HEK293 (cell line): ENCODE measurements around the gene SLC39A12.
A peak's percentile ranks its signal among the peaks of the same experiment; 100 is the strongest.

Experiments used
- CTCF ChIA-PET: fragments of 350-600 bp; formaldehyde crosslinking; extraction: SDS; loops from one replicate; lab custom pipeline; 2021; ENCODE audit warnings: antibody characterized with exemption; lab: Yijun Ruan, JAX
- POLR2A ChIA-PET: fragments of 300-600 bp; formaldehyde crosslinking; extraction: SDS; loops from one replicate; lab custom pipeline; 2020; ENCODE audit warnings: antibody characterized with exemption, inconsistent platforms; lab: Yijun Ruan, JAX
- H3K27ac ChIP-seq: fragments of 200-500 bp; sonication (Bioruptor generic); 2 replicates; pipeline ENCODE4 v1.5.1; 2014; ENCODE audit warnings: low read depth, low read length, control low read depth, inconsistent platforms; ENCODE audit errors: extremely low read depth
- H3K36me3 ChIP-seq, 2 experiments: fragments of 200-500 bp in 1 of 2; sonication (Bioruptor generic) in 1 of 2; 1 replicate in 1 of 2; 2 replicates in 1 of 2; pipeline ENCODE4 v1.5.1; 2014 to 2017; ENCODE audit warnings: inconsistent platforms in 2 of 2, low read length in 2 of 2; ENCODE audit not compliant: control insufficient read depth in 2 of 2, insufficient read depth in 1 of 2
- H3K4me1 ChIP-seq: fragments of 200-500 bp; sonication (Bioruptor generic); 2 replicates; pipeline ENCODE4 v1.5.1; 2014; ENCODE audit warnings: mild to moderate bottlenecking, low read length, inconsistent platforms; ENCODE audit not compliant: control insufficient read depth, insufficient read depth
- H3K4me3 ChIP-seq: 2 replicates; pipeline ENCODE4 v1.5.1; 2011; ENCODE audit warnings: low read depth, mild to moderate bottlenecking, control low read depth, low read length, moderate library complexity
- H3K9me3 ChIP-seq: fragments of 200-500 bp; sonication (Bioruptor generic); 2 replicates; pipeline ENCODE4 v1.5.1; 2014; ENCODE audit warnings: low read depth, low read length, inconsistent platforms; ENCODE audit not compliant: control insufficient read depth, insufficient read depth
- GLI4 ChIP-seq: fragments of 450-650 bp; formaldehyde crosslinking; IDR thresholded peaks from 2 replicates; pipeline ENCODE4 v1.5.1; 2016; ENCODE audit warnings: missing biosample characterization, missing genetic modification characterization
- HOXD13 ChIP-seq: sonication (generic); formaldehyde crosslinking; IDR thresholded peaks from 2 replicates; pipeline ENCODE4 v1.8.0; 2022; ENCODE audit warnings: missing genetic modification reagents, borderline replicate concordance
- ZFP69B ChIP-seq: fragments of 450-650 bp; formaldehyde crosslinking; IDR thresholded peaks from 2 replicates; pipeline ENCODE4 v1.5.1; 2016; ENCODE audit warnings: missing biosample characterization, missing genetic modification characterization
- ZNF2 ChIP-seq: fragments of 450-650 bp; formaldehyde crosslinking; IDR thresholded peaks from 2 replicates; pipeline ENCODE4 v1.5.1; 2016; ENCODE audit warnings: missing biosample characterization, missing genetic modification characterization
- ZNF274 ChIP-seq, 2 experiments: fragments of 200-500 bp in 1 of 2; fragments of 450-650 bp in 1 of 2; sonication (Bioruptor generic) in 1 of 2; formaldehyde crosslinking in 1 of 2; IDR thresholded peaks; 2 replicates each; pipeline versions ENCODE4 v1.5.1 to v1.6.1; 2014 to 2016; ENCODE audit warnings: borderline replicate concordance in 1 of 2, inconsistent platforms in 1 of 2, low read length in 1 of 2, missing biosample characterization in 1 of 2, missing genetic modification characterization in 1 of 2
- ZNF654 ChIP-seq: fragments of 450-650 bp; formaldehyde crosslinking; IDR thresholded peaks from 2 replicates; pipeline ENCODE4 v1.5.1; 2016; ENCODE audit warnings: low read depth, missing biosample characterization, missing genetic modification characterization
- ZNF777 ChIP-seq: fragments of 450-650 bp; formaldehyde crosslinking; IDR thresholded peaks from 2 replicates; pipeline ENCODE4 v1.5.1; 2017; ENCODE audit warnings: missing biosample characterization, missing genetic modification characterization, borderline replicate concordance
- ZNF792 ChIP-seq: fragments of 450-650 bp; formaldehyde crosslinking; IDR thresholded peaks from 2 replicates; pipeline ENCODE4 v1.5.1; 2016; ENCODE audit warnings: missing biosample characterization, missing genetic modification characterization
- ZNF830 ChIP-seq: fragments of 450-650 bp; IDR thresholded peaks from 2 replicates; pipeline ENCODE4 v1.5.0; 2018; ENCODE audit warnings: missing biosample characterization, missing genetic modification characterization, low read depth, mild to moderate bottlenecking, moderate library complexity
- TF ChIP-seq, protein P1 (sequence below): fragments of 450-650 bp; formaldehyde crosslinking; IDR thresholded peaks from 2 replicates; pipeline ENCODE4 v1.5.1; 2016; ENCODE audit warnings: missing biosample characterization, missing genetic modification characterization
- TF ChIP-seq, protein P2 (sequence below): fragments of 450-650 bp; formaldehyde crosslinking; IDR thresholded peaks from 2 replicates; pipeline ENCODE4 v1.5.1; 2016; ENCODE audit warnings: missing biosample characterization, missing genetic modification characterization

The SLC39A12 gene

DNA sequence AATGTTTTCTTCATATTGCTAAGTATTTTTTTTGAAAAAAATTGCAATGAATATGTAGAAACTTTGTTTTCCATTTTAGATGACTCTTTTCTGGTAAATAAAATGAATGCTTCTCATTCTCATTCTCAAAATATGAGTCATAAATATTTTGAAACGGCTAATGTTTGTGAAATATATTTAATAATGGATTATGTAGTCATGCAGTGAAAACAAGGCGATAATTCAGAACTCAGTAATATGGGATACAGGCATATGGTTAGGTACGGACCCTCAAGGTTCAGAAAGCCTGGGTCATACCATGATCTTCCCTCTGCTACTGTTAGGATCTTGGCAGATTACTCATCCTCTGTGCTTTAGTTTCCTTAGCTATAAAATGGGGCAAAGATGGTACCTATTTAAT lies 46.2 kb upstream of the SLC39A12 start (continued):
- TF ChIP-seq, protein P1, sequence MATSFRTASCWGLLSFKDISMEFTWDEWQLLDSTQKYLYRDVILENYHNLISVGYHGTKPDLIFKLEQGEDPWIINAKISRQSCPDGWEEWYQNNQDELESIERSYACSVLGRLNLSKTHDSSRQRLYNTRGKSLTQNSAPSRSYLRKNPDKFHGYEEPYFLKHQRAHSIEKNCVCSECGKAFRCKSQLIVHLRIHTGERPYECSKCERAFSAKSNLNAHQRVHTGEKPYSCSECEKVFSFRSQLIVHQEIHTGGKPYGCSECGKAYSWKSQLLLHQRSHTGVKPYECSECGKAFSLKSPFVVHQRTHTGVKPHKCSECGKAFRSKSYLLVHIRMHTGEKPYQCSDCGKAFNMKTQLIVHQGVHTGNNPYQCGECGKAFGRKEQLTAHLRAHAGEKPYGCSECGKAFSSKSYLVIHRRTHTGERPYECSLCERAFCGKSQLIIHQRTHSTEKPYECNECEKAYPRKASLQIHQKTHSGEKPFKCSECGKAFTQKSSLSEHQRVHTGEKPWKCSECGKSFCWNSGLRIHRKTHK (tag by site-specific recombination), result no peak
- TF ChIP-seq ZNF830 (tag by site-specific recombination) (no peak), GLI4 (tag by site-specific recombination) (no peak), HOXD13 (CRISPR knock-in tag) (no peak), ZFP69B (tag by site-specific recombination) (no peak)

DNA sequence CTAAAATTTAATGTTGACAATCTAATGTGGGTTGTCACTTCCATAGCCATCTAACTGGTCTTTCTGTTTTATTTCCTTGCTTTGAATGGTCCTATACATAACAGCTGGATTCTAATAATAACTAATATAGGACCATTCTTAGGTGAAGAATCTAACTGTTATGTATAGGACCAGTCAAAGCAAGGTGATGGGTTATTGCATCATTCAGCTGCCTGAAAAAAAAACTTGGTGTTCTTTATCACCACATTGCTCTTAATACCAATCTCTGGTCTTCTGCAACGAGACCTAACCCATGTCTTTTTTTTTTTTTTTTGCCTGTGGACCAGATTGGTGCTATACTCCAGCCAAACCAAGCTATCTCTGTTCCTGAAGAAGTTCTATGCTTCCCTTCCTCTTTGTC lies 45.7 kb upstream of the SLC39A12 start:
- no peak overlapping the region for H3K4me3 ChIP-seq
- H3K4me1 ChIP-seq, result no peaks in the 10 kb centered on the region
- no peaks in the 10 kb centered on the region for H3K9me3 ChIP-seq
- ChIA-PET CTCF (interaction anchor here (0.6 to 2.6 kb wide), 5 partner anchors 9 to 530 kb away, joined by 3 to 8 read pairs (median 4); no protein-coding TSS in a partner anchor), POLR2A (no interaction called here)
- TF ChIP-seq, protein P2, sequence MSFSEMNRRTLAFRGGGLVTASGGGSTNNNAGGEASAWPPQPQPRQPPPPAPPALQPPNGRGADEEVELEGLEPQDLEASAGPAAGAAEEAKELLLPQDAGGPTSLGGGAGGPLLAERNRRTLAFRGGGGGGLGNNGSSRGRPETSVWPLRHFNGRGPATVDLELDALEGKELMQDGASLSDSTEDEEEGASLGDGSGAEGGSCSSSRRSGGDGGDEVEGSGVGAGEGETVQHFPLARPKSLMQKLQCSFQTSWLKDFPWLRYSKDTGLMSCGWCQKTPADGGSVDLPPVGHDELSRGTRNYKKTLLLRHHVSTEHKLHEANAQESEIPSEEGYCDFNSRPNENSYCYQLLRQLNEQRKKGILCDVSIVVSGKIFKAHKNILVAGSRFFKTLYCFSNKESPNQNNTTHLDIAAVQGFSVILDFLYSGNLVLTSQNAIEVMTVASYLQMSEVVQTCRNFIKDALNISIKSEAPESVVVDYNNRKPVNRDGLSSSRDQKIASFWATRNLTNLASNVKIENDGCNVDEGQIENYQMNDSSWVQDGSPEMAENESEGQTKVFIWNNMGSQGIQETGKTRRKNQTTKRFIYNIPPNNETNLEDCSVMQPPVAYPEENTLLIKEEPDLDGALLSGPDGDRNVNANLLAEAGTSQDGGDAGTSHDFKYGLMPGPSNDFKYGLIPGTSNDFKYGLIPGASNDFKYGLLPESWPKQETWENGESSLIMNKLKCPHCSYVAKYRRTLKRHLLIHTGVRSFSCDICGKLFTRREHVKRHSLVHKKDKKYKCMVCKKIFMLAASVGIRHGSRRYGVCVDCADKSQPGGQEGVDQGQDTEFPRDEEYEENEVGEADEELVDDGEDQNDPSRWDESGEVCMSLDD (tag by site-specific recombination), result no peak
- no peak for TF ChIP-seq ZNF274 (IDR thresholded peaks at IDR 0.05; ENCODE audit: low read length)
- TF ChIP-seq ZNF274 (tag by site-specific recombination; IDR thresholded peaks at IDR 0.05; ENCODE audit: borderline replicate concordance), result no peak
- no peaks in the 10 kb centered on the region for H3K36me3 ChIP-seq
- no peak overlapping the region for H3K27ac ChIP-seq

DNA sequence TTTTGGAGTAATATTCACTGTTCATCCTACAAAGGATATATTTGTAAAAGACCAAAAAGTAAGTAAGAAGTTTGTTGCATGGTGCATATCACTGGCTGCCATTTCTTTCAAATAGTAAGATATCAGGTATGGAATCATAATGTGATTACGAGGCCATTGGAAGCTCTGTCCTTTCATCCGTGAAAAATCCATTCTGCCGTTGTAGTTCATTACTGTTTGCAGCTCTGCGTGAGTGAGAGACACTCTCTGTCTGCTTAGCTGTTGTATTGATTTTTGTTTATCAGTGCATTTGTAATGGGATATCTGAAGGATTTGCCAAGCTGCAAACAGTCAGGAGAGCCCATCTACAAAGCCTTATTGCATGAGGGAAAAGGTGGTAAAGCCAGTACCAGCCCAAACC lies 44.1 kb upstream of the SLC39A12 start:
- Histone ChIP-seq H3K4me3 (no peak overlapping the region), H3K36me3 (no peaks in the 10 kb centered on the region), H3K4me1 (no peaks in the 10 kb centered on the region), H3K9me3 (no peaks in the 10 kb centered on the region), H3K27ac (no peak overlapping the region)
- CTCF ChIA-PET, result interaction anchor here (0.5 to 1.7 kb wide), 3 partner anchors 33 to 350 kb away, joined by 3 to 8 read pairs (median 4); no protein-coding TSS in a partner anchor
- no peak for TF ChIP-seq ZNF777
- POLR2A ChIA-PET, result no interaction called here

DNA sequence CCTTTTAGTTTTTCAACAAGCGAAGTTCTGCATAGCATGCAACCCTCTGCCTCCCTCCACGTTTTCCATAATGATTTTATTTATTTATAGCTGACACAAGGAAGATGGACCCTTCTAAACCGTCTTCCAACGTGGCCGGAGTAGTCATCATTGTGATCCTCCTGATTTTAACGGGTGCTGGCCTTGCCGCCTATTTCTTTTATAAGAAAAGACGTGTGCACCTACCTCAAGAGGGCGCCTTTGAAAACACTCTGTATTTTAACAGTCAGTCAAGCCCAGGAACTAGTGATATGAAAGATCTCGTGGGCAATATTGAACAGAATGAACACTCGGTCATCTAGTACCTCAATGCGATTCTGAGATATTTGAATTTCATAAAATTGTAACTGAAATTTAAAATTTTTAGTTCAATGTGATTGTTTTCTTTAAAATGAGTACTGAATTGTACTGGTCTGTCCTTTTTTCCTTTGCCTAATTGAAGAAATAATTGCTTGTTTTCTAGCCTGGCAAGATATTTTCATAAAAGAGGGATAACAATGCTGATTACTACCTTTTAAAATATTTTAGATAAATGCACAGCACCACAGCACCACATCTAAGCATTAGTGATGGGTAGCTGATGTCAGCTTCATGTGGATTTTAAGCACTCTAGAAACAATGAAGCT lies 41.5 kb upstream of the SLC39A12 start:
- no peaks in the 10 kb centered on the region for H3K4me1 ChIP-seq
- no peaks in the 10 kb centered on the region for H3K9me3 ChIP-seq
- no peak overlapping the region for H3K27ac ChIP-seq
- no peak overlapping the region for H3K4me3 ChIP-seq
- H3K36me3 ChIP-seq, result no peaks in the 10 kb centered on the region
- TF ChIP-seq ZNF2 (peak; percentile 55; the same call in 1 of the 2 replicates), ZNF792 (tag by site-specific recombination) (no peak), ZNF654 (tag by site-specific recombination) (peak; percentile 31; the same call in 1 of the 2 replicates)
- ChIA-PET CTCF (interaction anchor here (0.6 to 1.7 kb wide), 13 partner anchors 8 to 1016 kb away, joined by 3 to 7 read pairs (median 3); no protein-coding TSS in a partner anchor), POLR2A (no interaction called here)
